ENCODE measurements around the gene PHACTR3. TPM values are rescaled to one million over a fixed set of nuclear protein-coding genes. Genes with fewer than 3 reads are reported as not detected.

PHACTR3 gene
- polyA plus RNA-seq, 1 donor, result 5.0 TPM

DNA sequence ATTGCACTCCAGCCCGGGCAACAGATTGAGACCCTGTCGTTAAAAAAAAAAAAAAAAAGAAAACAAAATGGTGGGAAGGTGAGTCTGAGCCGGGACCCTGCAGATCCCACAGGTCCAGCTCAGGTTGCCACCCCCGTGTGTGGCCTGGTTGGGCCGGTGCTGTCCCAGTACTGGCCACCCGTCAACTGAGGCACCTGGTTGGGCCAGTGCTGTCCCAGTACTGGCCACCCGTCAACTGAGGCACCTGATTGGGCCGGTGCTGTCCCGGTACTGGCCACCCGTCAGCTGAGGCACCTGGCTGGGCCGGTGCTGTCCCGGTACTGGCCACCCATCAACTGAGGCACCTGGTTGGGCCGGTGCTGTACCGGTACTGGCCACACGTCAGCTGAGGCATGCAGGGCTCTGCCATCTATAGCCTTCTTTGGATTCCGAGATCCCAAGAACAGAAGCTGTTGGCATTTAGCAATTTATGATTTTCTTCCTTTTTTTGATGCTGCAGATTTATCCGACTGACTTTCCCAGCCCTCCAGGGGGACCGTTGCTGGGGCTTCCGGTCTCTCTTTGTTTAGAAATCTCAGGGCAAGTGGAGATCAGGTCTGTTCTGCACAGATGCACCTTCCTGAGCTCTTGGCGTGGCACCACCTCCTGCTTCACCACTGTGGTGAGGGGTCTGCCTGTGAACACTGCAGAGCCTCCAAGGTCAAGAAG lies 215.3 kb downstream of the PHACTR3 start:
- DNase-seq, result no peak

DNA sequence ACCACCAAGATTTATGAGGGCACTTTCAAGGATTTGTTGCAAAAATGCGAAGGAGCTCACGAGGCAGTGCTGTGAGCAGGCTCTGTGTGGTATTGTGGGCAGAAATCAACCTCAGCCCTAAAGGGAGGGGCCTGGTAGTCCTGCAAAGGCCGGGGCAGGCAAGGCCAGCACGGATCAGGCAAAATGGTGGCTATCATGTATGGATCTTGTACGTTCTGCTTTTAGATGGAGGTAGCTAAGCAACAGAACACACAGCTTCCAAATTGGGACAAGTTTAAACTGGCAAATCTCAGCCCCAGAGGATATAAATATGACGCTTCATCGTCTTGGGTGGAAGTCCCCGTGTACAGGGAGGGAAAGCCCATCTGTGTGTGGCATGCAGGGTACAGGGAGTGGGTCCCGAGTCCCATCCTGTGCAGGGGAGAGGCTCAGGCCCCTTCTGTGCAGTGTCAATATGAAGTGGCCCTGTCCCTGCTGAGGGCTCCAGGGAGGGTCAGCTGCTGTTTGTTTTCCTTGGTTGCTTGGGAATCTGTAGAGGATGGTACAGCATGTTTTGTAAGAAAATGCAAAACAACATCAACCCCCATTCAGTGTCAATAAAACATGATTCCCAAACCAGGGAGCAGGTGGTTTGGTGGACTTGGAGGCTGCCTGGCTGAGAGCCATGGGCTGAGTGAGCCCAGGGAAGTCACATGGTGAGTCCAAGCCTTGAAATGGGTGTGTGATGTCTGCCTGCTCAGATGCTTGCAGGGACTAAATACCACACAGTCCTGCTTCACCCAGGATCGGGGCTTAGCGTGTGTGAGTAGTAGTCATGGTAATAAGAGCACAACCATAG lies 216.1 kb downstream of the PHACTR3 start:
- DNase-seq, result no peak

DNA sequence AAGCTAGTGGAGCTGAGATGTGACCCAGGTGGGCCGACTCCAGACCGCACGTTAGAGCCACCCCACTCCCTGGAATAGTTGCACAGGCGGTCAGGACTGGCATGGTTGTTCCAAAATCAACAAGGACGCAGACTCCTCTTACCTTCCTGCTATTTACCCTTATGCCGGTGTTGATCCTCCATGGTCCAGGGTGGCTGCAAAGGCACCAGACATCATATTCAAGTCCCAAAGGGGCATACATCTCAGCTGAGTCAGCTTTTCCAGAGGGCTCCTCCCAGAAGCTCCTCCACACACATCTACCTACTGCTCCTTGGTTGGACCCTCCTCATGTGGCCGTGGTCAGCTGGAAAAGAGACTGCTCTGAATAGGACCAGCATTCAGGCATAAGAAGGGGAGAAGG lies 216.9 kb downstream of the PHACTR3 start:
- DNase-seq, result no peak

DNA sequence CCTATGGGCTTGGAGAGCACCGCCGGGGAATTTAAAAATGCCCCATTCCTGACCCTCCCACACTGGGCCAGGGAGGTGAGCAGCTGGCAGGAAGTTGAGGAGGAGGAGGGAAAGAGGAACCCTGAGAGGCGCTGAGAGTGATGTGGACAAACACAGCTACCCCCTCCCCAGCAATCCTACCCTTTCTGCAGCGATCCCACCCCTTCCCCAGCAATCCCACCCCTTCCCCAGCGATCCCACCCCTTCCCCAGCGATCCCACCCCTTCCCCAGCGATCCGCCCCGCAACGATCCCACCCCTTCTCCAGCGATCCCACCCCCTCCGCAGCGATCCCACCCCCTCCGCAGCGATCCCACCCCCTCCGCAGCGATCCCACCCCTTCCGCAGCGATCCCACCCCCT lies 217.4 kb downstream of the PHACTR3 start:
- DNase-seq, result no peak

DNA sequence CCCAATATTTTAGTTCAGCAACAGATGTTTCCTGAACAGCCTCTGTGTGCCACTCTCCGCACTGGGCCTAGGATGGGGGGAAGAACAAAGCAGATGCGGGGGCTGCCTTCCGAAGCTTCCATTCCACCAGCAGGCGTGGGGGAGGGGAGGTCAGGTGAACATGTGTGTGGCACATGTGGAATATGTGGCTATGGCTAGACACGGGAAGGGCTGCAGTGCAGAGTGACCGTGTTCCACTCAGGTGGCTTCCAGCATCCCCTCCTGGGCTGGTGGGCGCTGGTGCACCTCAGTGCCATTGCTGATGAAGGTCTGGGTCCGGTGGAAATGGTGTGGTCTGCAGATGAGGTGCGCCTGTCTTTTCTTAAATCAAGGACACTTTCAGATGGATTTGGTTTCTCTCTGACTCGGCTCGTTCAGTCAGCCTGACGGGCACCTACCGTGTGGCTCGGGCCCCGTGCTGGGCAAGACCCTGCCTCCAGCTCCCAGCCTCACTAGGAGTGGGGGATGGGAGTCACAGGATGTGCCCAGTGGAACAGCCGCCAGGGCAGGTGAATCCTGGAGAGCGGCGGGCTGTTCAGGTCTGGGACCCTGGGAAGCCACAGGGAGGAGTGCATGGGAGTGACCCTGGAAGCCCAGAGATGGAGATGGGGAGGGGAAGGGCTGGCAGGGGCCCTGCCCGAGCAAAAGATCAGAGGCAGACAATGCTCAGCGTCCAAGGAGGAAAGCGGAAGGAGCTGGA lies 218.1 kb downstream of the PHACTR3 start:
- DNase-seq, result no peak

DNA sequence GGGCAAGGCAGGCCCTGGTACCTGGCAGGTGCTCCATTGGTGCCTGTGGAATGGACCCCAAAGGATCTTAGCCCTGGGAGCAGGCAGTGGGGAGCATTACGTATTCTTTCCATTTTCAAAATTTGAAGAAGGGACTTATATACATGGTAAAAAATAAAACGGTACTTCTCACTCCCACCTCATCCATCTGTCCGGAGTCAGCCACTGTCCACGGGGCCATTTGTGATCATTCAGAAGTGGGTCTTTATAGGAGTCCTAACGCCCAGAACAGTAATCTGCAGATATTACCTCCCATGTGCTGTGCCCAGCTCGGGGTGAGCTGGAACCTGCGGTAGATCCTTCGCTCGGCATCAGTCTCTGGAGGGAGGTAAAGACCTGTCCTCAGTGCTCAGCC lies 218.7 kb downstream of the PHACTR3 start:
- no peak for DNase-seq

DNA sequence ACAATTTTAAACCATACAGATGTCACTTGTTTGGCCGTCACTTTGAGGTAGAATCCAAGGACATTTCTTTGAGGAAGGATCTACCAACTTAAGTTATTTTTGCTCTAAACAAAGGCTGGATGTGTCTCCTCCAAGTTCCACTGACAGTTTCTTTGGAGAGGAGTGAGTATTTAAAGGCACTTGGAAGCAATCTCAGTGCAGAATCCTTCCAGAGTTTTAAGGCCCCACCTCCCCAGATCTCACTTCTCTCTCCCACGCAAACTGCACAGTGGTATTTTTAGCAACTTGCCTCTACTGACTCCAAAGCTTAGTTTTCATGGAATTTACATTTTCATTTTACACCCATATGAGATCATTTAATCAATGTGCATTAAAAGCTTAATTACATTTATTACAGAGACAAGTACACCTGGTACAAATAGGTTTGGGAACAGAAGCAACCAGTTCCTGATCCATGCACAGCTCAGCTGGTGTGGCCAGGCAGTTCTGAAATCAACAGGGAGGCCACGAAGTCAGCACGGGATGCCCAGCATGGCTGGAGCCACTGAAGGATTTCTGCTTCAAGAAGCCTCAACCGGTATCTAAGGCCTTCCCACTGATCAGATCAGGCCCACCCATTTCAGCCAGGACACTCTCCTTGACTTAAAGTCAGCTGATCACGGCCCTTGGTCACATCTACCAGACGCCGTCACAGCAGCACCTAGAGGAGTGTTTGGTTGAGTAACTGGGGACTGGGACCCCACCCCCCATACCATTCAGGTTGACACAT lies 219.3 kb downstream of the PHACTR3 start:
- DNase-seq, result peak; percentile 49

DNA sequence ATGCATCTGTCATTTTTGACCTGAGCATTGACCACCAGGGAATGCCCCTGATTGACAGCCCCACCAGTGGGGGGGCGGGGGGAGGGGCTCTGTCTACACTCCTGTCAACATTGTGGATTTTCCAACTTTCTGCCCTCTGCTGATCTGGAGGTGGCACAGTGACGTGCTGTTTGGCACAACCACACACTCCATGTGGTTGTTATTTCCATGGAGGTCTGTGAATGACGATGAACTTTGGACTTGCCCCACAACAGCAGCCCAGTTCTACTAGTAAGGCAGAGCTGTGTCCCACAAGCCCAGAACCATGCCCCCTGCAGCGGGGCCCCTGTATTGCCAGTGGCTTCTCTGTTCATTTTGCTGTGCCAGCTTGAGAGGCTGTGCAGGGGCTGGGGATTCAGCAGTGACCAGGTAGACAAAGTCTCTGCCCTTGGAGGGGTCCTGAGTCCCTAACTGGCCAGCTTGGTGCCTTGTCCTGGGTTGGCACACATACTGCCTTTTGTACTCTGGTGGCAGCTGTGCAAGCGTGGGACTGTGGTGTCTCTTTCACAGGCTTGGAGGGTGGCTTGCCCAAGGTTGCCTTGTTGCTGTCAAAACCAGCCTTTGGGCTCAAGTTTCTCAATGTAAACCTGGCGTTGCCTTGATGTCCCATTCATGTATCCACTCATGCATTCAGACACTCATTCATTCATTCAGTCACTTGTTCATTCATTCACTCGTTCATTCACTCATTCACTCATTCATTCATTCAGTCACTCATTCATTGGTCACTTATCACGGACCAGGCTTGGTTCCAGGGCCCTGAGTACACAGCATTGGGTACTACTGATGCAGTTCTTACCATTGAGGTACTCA lies 220.6 kb downstream of the PHACTR3 start:
- no peak for DNase-seq

DNA sequence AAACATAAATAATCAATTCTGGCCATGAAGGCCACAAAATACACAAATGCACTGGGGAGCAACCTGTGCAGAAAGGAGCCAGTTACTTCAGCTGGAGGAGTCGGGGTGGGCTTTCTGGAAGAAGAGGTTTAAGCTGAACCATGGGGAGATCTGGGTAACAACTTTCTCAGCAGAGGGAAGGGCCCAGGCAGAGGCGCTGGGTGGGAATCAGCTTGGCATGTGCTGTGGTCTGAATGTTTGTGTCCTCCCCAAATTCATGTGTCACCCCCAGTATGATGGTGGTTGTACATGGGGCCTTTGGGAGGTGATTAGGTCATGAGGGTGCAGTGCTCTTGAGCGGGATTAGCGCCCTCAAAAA lies 221.2 kb downstream of the PHACTR3 start:
- DNase-seq, result no peak

DNA sequence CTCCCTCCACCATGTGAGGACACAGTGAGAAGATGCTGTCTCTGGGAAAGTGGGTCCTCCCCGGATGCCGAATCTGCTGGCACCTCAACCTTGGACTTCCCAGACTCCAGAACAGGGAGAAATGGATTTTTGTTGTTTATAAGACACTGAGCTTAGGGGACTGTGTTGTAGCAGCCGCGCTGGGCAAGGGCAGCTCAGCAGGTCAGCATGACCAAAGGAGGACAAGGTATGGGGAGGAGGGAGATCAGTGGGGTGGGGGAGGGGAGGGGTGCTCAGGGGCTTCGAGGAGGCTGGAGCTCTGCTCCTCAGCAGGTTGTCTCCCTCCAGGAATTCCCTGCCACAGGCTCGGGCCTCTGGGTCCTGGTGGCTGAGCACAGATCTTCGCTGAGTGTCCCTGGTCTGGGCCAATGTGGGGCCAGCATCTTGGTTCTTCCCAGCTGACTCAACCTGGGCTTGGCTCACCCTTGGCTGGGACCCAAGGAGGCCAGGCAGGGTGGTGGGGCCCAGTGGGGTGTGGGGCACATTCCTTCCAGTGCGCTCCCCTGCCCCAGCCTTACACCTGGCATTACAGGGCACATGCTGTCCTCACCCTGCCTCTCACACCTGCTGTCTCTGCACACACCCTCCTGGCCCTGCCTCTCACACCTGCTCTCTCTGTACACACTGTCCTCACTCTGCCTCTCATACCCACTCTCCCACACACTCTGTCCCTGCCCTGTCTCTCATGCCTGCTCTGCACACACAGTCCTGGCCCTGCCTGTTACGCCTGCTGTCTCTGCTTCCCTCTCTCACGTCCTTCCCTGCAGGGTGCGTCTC lies 221.8 kb downstream of the PHACTR3 start:
- DNase-seq, result no peak

DNA sequence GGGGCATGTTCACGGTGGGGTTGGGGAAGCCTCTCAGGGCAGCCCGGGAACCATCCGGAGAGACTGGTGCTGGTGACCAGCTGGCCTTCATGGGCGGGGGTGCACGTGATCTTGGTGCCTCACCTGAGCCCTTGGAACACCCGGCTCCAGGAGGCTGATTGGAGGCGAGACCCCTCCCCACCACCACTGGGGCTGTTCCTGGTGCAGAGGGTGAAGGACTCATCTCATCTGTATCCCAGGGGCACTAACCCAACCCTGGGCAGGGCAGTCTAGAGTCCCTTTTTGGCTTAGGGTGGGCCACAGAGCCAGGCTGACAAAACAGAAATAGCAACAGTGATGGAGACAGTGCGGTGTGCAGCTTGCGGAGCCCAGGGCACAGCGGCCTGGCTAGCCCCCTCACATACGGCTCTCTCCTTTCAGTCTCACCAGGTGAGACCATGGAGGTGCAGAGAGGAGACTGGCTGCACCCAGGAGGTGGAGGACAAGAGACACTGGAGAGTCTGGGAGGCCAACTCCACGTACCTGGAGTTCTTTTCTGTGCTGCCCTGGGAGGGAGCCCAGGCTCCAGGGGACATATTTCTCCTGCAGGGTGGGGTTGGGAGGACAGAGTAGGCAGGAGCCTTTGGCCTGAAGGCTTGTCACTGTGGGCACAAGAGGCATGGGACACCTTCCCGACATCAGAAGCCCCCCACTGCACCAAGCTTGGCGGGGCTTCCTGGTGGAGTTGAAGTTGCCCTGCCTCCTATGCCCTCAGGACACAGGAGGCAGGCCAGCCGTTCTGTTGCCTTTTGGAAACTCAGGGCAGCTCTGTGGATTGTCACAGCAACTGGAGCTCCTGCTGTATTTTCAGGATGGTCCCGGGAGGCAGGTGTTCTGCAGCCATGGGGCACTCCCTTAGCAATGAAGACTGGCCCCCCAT lies 223.1 kb downstream of the PHACTR3 start:
- no peak for DNase-seq

DNA sequence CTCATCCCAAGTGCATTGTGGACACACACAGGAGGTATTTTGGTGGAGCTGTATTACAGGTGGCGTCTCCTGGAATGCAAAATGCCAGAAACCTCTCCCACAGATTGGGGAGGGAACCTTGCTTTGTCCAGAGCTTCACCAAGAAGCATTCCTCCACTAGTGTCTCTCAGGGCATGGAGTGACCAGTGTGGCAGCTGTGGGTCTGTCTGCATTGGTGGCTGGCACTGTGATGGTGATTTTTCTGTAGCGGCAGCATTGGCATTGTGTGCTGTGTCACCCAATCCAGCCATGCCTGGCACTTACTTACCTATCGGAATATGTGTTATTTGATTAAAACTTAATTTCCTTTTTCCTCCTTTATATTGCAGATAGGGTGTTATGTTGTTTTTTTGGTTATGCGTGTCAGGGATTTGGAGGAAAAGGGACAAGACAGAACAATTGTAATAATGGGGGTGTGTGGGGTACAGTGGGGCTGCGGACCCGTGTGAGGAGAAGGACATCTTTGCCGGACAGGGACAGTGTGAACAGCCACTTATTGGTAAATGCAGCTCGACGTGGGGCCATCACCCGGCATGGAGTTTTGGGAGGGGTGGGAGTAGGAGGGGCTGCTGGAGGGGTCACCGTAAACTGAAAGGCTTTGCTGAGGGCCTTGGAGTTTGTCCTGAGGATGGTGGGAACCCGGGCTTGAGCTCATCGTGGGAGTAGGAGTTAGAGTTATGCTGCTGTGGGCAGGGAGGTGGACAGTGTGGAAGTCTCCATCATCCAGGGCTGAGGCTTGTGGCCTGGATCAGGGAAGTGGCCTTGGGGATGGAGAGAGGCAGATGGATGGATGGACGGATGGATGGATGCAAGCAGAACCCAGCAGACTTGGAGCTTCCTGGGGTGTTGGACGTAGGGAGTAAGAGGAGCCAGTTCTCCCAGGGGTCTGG lies 224.0 kb downstream of the PHACTR3 start:
- DNase-seq, result no peak

DNA sequence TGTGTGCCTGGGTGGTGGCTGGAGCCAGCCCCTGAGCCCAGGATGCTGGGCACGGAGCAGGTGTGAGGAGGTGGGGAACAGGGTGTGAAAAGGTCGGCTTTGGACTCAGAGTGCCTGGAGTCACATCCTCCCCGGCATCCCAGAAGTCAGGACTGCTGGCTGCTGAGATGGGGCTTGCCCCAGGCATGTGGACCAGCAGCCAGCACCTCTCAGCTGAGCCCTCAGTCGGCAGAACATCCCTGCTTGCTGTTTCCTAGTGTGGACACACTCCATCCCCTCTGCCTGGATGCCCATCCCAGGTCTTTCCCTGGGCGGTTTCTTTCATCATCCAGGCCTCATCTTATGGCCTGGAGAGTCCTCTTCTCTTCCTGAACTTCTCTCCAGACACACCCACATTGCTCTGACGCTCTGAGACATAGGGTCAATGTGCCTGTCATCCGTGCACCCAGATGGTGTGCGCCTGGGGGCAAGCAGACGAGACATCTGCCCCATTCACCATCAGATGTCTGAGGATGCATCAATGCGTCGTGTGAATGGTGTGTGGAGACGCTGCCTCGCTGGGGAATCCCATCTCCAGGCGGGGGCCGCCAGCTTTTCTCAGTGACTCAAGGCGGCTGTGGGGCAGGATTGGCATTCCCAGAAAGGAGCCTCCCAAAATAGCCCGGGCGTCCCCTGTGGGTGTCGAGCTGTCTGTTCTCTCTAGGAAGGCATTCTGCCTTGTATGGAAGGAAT lies 224.9 kb downstream of the PHACTR3 start:
- no peak for DNase-seq

DNA sequence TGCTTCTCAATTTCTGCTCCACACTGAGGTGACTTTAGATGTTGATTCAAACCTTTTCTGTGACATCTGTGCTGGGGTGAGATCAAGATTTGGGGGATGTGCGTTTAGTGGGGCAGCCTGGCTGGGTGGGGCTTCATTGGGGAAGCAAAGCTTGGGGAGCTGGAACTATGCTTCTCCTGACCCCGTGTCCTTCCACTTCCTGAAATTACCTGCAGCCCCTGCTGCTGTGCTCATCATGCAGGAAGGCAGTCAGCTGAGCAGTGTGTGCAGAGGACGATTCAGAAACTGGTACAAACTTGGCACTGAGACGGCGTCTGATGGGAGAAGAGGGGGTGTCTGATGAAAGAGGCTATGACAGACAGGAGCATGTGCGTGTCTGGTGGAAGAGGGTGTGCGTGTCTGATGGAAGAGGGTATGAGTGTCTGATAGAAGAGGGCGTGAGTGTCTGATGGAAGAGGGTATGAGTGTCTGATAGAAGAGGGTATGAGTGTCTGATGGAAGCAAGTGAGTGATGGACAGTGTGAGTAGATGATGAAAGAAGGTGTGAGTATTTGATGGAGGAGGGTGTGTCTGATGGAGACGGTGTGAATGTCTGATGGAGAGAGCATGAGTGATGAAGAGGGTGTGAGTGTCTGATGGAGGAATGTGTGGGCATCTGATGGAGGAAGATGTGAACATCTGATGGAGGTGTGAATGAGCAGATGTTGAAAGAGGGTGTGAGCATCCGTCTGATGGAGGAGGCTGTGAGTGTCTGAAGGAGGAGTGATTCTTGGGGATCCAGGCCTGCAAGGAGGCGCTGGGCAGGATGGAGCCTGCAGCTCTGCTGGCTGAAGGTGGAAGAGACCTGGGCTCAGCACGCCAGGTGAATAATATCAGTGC lies 225.7 kb downstream of the PHACTR3 start:
- DNase-seq, result no peak

DNA sequence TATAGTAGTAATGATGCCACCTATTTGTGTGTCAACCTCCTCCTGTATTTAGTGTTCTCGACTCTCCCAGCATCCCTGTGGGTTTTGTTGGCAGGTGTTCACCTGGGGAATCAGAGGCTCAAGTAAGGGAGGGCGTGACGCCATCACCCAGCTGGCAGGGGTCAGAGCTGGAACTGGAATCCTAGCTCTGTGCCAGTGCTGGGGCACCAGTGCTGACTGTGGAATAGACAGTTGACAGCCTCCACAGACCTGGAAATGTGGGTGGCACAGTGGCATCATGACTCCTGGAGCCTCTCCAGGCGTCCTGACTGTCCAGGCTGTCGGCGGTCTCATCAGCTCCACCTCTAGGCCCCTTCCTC lies 226.3 kb downstream of the PHACTR3 start:
- DNase-seq, result no peak

DNA sequence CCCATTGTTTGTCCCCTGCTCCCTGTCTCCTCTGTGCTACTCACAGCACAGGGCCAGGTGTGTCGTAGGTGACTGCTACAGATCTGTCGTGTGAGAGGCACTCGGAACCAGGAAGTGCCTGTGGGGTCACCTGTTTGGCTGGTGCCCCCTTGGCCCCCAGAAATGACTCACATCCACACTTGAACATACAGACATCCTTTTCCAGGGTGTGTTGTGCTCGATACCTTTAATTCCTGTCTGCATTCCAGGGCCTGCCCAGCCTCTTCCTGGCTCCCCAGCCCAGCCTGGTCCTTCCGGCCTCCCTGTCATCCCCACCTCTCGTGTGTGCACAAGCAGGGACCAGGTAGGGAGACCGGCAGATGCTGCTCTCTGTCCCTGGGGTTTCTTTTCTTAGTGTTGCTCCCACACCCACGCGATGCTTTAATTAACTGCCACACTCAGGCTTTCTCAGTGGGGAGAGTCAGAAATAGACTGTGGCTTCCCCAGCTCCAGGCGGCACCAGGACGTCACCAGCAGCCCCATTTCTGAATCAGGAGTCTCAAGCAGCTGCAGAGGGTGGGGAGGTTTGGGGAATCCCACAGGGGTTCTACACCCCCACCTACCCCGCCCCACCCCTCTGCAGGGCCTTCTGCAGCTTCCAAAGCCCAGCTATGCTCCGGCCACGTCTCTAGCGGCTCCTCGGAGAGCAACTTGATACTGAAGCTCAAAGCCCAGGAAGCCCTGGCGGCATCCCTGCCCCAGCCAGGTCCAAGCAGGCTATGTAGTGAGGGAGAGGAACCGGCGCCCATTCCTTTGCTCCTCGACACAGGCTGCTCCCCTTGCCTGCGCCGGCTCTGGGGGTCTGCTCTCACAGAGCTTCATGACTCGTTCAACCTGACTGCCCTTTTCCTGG lies 226.9 kb downstream of the PHACTR3 start:
- DNase-seq, result no peak
